H1 (cell line): Measurements from ENCODE around the gene ZMAT1. TPM values are rescaled to one million over a fixed set of nuclear protein-coding genes. Genes with fewer than 3 reads are reported as not detected.

Experiments
- CTCF ChIA-PET: fragments of 300-600 bp; sonication (Branson Sonifier 250); formaldehyde crosslinking; loops from one replicate; lab custom pipeline; 2021; ENCODE audit not compliant: partially characterized antibody; lab: Charles Lee
- POLR2A ChIA-PET: fragments of 300-600 bp; sonication (Branson Sonifier 250); formaldehyde crosslinking; loops from one replicate; lab custom pipeline; 2021; ENCODE audit warnings: inconsistent platforms; ENCODE audit not compliant: partially characterized antibody; lab: Charles Lee
- DNase-seq, 2 experiments: peaks; one replicate each; pipeline versions ENCODE4 v3.0.0 to v3.0.0-alpha.2; 2010 to 2022; ENCODE audit warnings: low spot score in 2 of 2, low read depth in 1 of 2, mixed read lengths in 1 of 2
- FAIRE-seq: peaks from 2 replicates; lab custom pipeline; 2011; peaks lifted over from hg19 to GRCh38; lab: Jason Lieb, UNC
- H2AFZ ChIP-seq: 2 replicates; pipeline ENCODE4 v1.8.1; 2012; ENCODE audit warnings: low read length, inconsistent platforms
- H2AK5ac ChIP-seq: 2 replicates; pipeline ENCODE4 v1.6.1; 2013; ENCODE audit warnings: low read depth, low read length
- H2BK120ac ChIP-seq: replicated peaks from 2 replicates; pipeline ENCODE3; 2013; ENCODE audit warnings: low read depth, low read length, inconsistent platforms
- H2BK12ac ChIP-seq: 2 replicates; pipeline ENCODE4 v1.6.1; 2013; ENCODE audit warnings: low read depth, low read length
- H2BK15ac ChIP-seq: 2 replicates; pipeline ENCODE4 v1.6.1; 2013; ENCODE audit warnings: low read length
- H2BK20ac ChIP-seq: 2 replicates; pipeline ENCODE4 v1.6.1; 2013; ENCODE audit warnings: low read length
- H2BK5ac ChIP-seq: 2 replicates; pipeline ENCODE4 v1.6.1; 2013; ENCODE audit warnings: low read depth, low read length
- H3K14ac ChIP-seq: 2 replicates; pipeline ENCODE4 v1.6.1; 2013; ENCODE audit warnings: inconsistent platforms; ENCODE audit not compliant: insufficient read length
- H3K18ac ChIP-seq: 2 replicates; pipeline ENCODE4 v1.6.1; 2013; ENCODE audit warnings: low read length; ENCODE audit errors: extremely low read depth
- H3K23ac ChIP-seq: 2 replicates; pipeline ENCODE4 v1.6.1; 2013; ENCODE audit warnings: inconsistent platforms; ENCODE audit not compliant: insufficient read length
- H3K23me2 ChIP-seq: 2 replicates; pipeline ENCODE4 v1.6.1; 2013; ENCODE audit warnings: low read depth, low read length
- H3K27ac ChIP-seq: 2 replicates; pipeline ENCODE4 v1.6.1; 2011; ENCODE audit warnings: low read depth, low read length, inconsistent platforms
- H3K27me3 ChIP-seq, 4 experiments: replicated peaks in 1 of 4; 1 replicate in 1 of 4; 2 replicates in 3 of 4; pipeline versions ENCODE4 v1.6.1 to v1.8.1; 2011 to 2013; ENCODE audit warnings: low read length in 3 of 4, mild to moderate bottlenecking in 3 of 4, inconsistent platforms in 2 of 4, mixed read lengths in 2 of 4, moderate library complexity in 1 of 4; ENCODE audit not compliant: control insufficient read depth in 3 of 4, insufficient read depth in 3 of 4; ENCODE audit errors: extremely low read depth in 1 of 4
- H3K36me3 ChIP-seq, 4 experiments: 2 replicates each; pipeline versions ENCODE4 v1.6.1 to v1.8.1; 2011 to 2013; ENCODE audit warnings: mild to moderate bottlenecking in 4 of 4, low read length in 3 of 4, moderate library complexity in 2 of 4, control low read depth in 1 of 4, inconsistent platforms in 1 of 4; ENCODE audit not compliant: insufficient read depth in 4 of 4, control insufficient read depth in 2 of 4
- H3K4ac ChIP-seq: replicated peaks from 2 replicates; pipeline ENCODE3; 2013; ENCODE audit warnings: low read length, low read depth, mixed read lengths, inconsistent platforms; ENCODE audit not compliant: insufficient read length
- H3K4me1 ChIP-seq, 4 experiments: replicated peaks in 1 of 4; 1 replicate in 1 of 4; 2 replicates in 3 of 4; pipeline versions ENCODE4 v1.6.1 to v1.8.1; 2011 to 2013; ENCODE audit warnings: low read length in 3 of 4, inconsistent platforms in 2 of 4, mixed read lengths in 1 of 4; ENCODE audit not compliant: insufficient read depth in 4 of 4, control insufficient read depth in 3 of 4
- H3K4me2 ChIP-seq, 2 experiments: 2 replicates each; pipeline versions ENCODE4 v1.6.1 to v1.8.1; 2011 to 2013; ENCODE audit warnings: low read depth in 2 of 2, low read length in 2 of 2, control low read depth in 1 of 2, inconsistent platforms in 1 of 2, mild to moderate bottlenecking in 1 of 2; ENCODE audit not compliant: insufficient read depth in 1 of 2
- H3K4me3 ChIP-seq, 4 experiments: fragments of 200-600, 300-600 bp in 1 of 4; sonication (generic), shearing (Covaris generic), sonication (Bioruptor Twin) in 1 of 4; 2 replicates each; pipeline versions ENCODE4 v1.5.1 to v1.8.1; 2011 to 2016; ENCODE audit warnings: low read length in 4 of 4, low read depth in 3 of 4, control low read depth in 2 of 4, inconsistent platforms in 2 of 4, mild to moderate bottlenecking in 2 of 4, mixed read lengths in 1 of 4, moderate library complexity in 1 of 4; ENCODE audit not compliant: insufficient read depth in 2 of 4; ENCODE audit errors: extremely low read depth in 1 of 4
- H3K56ac ChIP-seq: replicated peaks from 2 replicates; pipeline ENCODE3; 2013; ENCODE audit warnings: low read depth, mild to moderate bottlenecking, mixed read lengths, low read length, inconsistent platforms; ENCODE audit not compliant: insufficient read length
- H3K79me1 ChIP-seq: 2 replicates; pipeline ENCODE4 v1.6.1; 2013; ENCODE audit warnings: low read depth, low read length, control low read depth
- H3K79me2 ChIP-seq, 2 experiments: 2 replicates each; pipeline versions ENCODE4 v1.6.1 to v1.8.1; 2012 to 2013; ENCODE audit warnings: low read length in 2 of 2, mild to moderate bottlenecking in 2 of 2, inconsistent platforms in 1 of 2; ENCODE audit not compliant: insufficient read depth in 2 of 2, control insufficient read depth in 1 of 2
- H3K9ac ChIP-seq, 4 experiments: replicated peaks in 1 of 4; 1 replicate in 1 of 4; 2 replicates in 3 of 4; pipeline versions ENCODE4 v1.6.1 to v1.8.1; 2011 to 2013; ENCODE audit warnings: low read depth in 3 of 4, low read length in 3 of 4, control low read depth in 2 of 4, mild to moderate bottlenecking in 2 of 4, moderate library complexity in 2 of 4, inconsistent platforms in 1 of 4; ENCODE audit errors: extremely low read depth in 1 of 4
- H3K9me3 ChIP-seq, 2 experiments: 2 replicates each; pipeline versions ENCODE4 v1.6.1 to v1.8.1; 2012 to 2013; ENCODE audit warnings: mild to moderate bottlenecking in 2 of 2, moderate library complexity in 2 of 2, control low read depth in 1 of 2, inconsistent platforms in 1 of 2, low read depth in 1 of 2, low read length in 1 of 2, mixed read lengths in 1 of 2; ENCODE audit not compliant: insufficient read depth in 2 of 2
- H4K20me1 ChIP-seq, 2 experiments: replicated peaks in 1 of 2; 2 replicates each; pipeline versions ENCODE3 to v1.8.1; 2011 to 2013; ENCODE audit warnings: inconsistent platforms in 2 of 2, low read length in 2 of 2, mild to moderate bottlenecking in 1 of 2; ENCODE audit not compliant: insufficient read depth in 2 of 2, control insufficient read depth in 1 of 2
- H4K5ac ChIP-seq: 2 replicates; pipeline ENCODE4 v1.6.1; 2013; ENCODE audit warnings: low read length, low read depth, mixed read lengths, inconsistent platforms; ENCODE audit not compliant: insufficient read length
- H4K8ac ChIP-seq: 2 replicates; pipeline ENCODE4 v1.8.0; 2013; ENCODE audit warnings: mild to moderate bottlenecking, moderate library complexity, low read length, inconsistent platforms; ENCODE audit not compliant: insufficient read depth; ENCODE audit errors: extremely low read depth
- H4K91ac ChIP-seq: replicated peaks from 2 replicates; pipeline ENCODE3; 2013; ENCODE audit warnings: low read length, mixed read lengths, inconsistent platforms; ENCODE audit not compliant: insufficient read length
- ASH2L ChIP-seq: fragments of 200-600, 300-600 bp; sonication (generic); IDR thresholded peaks from one replicate; pipeline ENCODE4 v1.7.1; 2017; ENCODE audit warnings: low read length
- CBX5 ChIP-seq: fragments of 300-800, 300-1000 bp; sonication (generic); IDR thresholded peaks from 2 replicates; pipeline ENCODE4 v1.7.1; 2016; ENCODE audit warnings: antibody characterized with exemption, low read length, low read depth
- CEBPB ChIP-seq: IDR thresholded peaks from 2 replicates; pipeline ENCODE4 v1.6.1; 2012; ENCODE audit warnings: low read depth, low read length
- EZH2 ChIP-seq: fragments of 200-600 bp; sonication (generic); IDR thresholded peaks from 2 replicates; pipeline ENCODE4 v1.7.1; 2012; ENCODE audit warnings: low read depth, mild to moderate bottlenecking, moderate library complexity, low read length, inconsistent platforms; ENCODE audit not compliant: severe bottlenecking
- GTF2F1 ChIP-seq: IDR thresholded peaks from 2 replicates; pipeline ENCODE4 v1.6.1; 2012; ENCODE audit warnings: low read depth, low read length, improper control_type of control experiment, borderline replicate concordance
- HDAC6 ChIP-seq: IDR thresholded peaks from one replicate; pipeline ENCODE4 v1.7.1; 2012; ENCODE audit warnings: low read depth, mild to moderate bottlenecking, inconsistent platforms, low read length, moderate library complexity
- MAFK ChIP-seq: IDR thresholded peaks from 2 replicates; pipeline ENCODE4 v1.6.1; 2012; ENCODE audit warnings: low read depth, mild to moderate bottlenecking, improper control_type of control experiment, low read length
- POLR2A ChIP-seq, 2 experiments: IDR thresholded peaks; 1 replicate in 1 of 2; 2 replicates in 1 of 2; pipeline ENCODE4 v1.6.1; 2011; ENCODE audit warnings: low read depth in 2 of 2, low read length in 2 of 2, mild to moderate bottlenecking in 2 of 2; ENCODE audit errors: control extremely low read depth in 1 of 2
- POLR2AphosphoS5 ChIP-seq: IDR thresholded peaks from 2 replicates; pipeline ENCODE4 v1.6.1; 2011; ENCODE audit warnings: low read depth, low read length
- POU5F1 ChIP-seq: IDR thresholded peaks from 2 replicates; pipeline ENCODE4 v1.6.1; 2011; ENCODE audit warnings: low read depth, mild to moderate bottlenecking, low read length, moderate library complexity
- RNF2 ChIP-seq: fragments of 200-900, 300-1000 bp; sonication (generic); IDR thresholded peaks from 2 replicates; pipeline ENCODE4 v1.7.1; 2016; ENCODE audit warnings: borderline replicate concordance, low read depth, mild to moderate bottlenecking, antibody characterized with exemption, low read length; ENCODE audit not compliant: poor library complexity, severe bottlenecking; ENCODE audit errors: missing control alignments
- RXRA ChIP-seq: IDR thresholded peaks from 2 replicates; pipeline ENCODE4 v1.6.1; 2011; ENCODE audit warnings: low read depth, mild to moderate bottlenecking, low read length, moderate library complexity; ENCODE audit not compliant: insufficient read depth
- SAP30 ChIP-seq: fragments of 300-600 bp; sonication (generic); IDR thresholded peaks from 2 replicates; pipeline ENCODE4 v1.7.1; 2012; ENCODE audit warnings: low read length, moderate library complexity, mild to moderate bottlenecking, inconsistent platforms; ENCODE audit not compliant: insufficient read depth, insufficient replicate concordance
- SP4 ChIP-seq: IDR thresholded peaks from 2 replicates; pipeline ENCODE4 v1.6.1; 2012; ENCODE audit warnings: low read length, inconsistent platforms
- TAF7 ChIP-seq: optimal IDR thresholded peaks from 2 replicates; pipeline ENCODE3; 2011; ENCODE audit warnings: low read depth, mild to moderate bottlenecking, inconsistent platforms, low read length, moderate library complexity, borderline replicate concordance
- TBP ChIP-seq: IDR thresholded peaks from 2 replicates; pipeline ENCODE4 v1.6.1; 2011; ENCODE audit warnings: low read depth, low read length, improper control_type of control experiment
- WGBS, 2 experiments: shearing (Covaris generic) in 1 of 2; methylation state at CpG; one replicate each; pipeline versions ENCODE4 v1.1.6 to v1.1.7; 2013 to 2015; ENCODE audit warnings: low lambda C conversion rate in 2 of 2, mixed read lengths in 2 of 2, inconsistent platforms in 1 of 2, low coverage in 1 of 2, missing lambda C conversion rate in 1 of 2; ENCODE audit not compliant: insufficient replicate concordance in 2 of 2, insufficient coverage in 1 of 2, insufficient read length in 1 of 2; ENCODE audit errors: extremely low coverage in 1 of 2, missing lambda C conversion rate in 1 of 2; 5-methylcytosine and 5-hydroxymethylcytosine counted together
- polyA plus RNA-seq, 7 experiments: library from polyadenylated mRNA; depleted of rRNA in 3 of 7; stranded (reverse) in 5 of 7; unstranded in 2 of 7; fragments of >200 nt in 5 of 7; fragments of 200-250 nt in 2 of 7; gene quantifications; 1 replicate in 5 of 7; 2 replicates in 1 of 7; 4 replicates in 1 of 7; pipeline versions ENCODE4 v1.2.1 to v1.2.3, GENCODE V29; 2011 to 2013; ENCODE audit warnings: missing spikeins in 2 of 7, mixed read lengths in 2 of 7
- total RNA-seq: library from RNA; stranded (reverse); fragmentation: NEBNext Ultra II Directional; extraction: Animal tissue kit (Norgen Biotek cat#: 25700); gene quantifications from 2 replicates; pipeline ENCODE4 v1.2.1, GENCODE V29; 2021

The ZMAT1 gene
- total and polyA plus RNA-seq, 2 of the 8 experiments (the other 6 are each of a cell fraction or from before 2014, with no cell fraction given), result 1.3 to 1.4 TPM

GRCh38 chrX:101958139-101958538 lies 26.3 kb upstream of the ZMAT1 start:
- H3K27me3 ChIP-seq, result peaks cover 0 to 7% (median 4%) of the 10 kb centered on the region in 4 experiments; a peak in 3 of 7 replicates
- POLR2A ChIA-PET, result no interaction called here
- H4K8ac ChIP-seq, result no peak overlapping the region
- no peak overlapping the region for H3K23ac ChIP-seq
- H3K14ac ChIP-seq, result no peak overlapping the region
- no peak overlapping the region for H3K4me3 ChIP-seq
- H3K9ac ChIP-seq, result no peak overlapping the region
- FAIRE-seq, result no peak
- H2AFZ ChIP-seq, result no peak overlapping the region
- CTCF ChIA-PET, result no interaction called here
- no peak overlapping the region for H4K91ac ChIP-seq
- no peak overlapping the region for H2BK12ac ChIP-seq
- H2BK120ac ChIP-seq, result no peak overlapping the region
- H3K18ac ChIP-seq, result no peak overlapping the region
- no peak overlapping the region for H3K4ac ChIP-seq
- no peaks in the 10 kb centered on the region for H3K79me2 ChIP-seq
- no peaks in the 10 kb centered on the region for H3K9me3 ChIP-seq
- H3K4me2 ChIP-seq, result no peak overlapping the region
- no peak overlapping the region for H2BK20ac ChIP-seq
- no peak overlapping the region for H2AK5ac ChIP-seq
- H3K27ac ChIP-seq, result no peak overlapping the region
- no peaks in the 10 kb centered on the region for H3K23me2 ChIP-seq
- no peak overlapping the region for H2BK5ac ChIP-seq
- no peak overlapping the region for H3K56ac ChIP-seq
- DNase-seq, result no peak
- H3K79me1 ChIP-seq, result no peaks in the 10 kb centered on the region
- H4K20me1 ChIP-seq, result no peaks in the 10 kb centered on the region
- H2BK15ac ChIP-seq, result no peak overlapping the region
- H3K36me3 ChIP-seq, result no peaks in the 10 kb centered on the region
- H4K5ac ChIP-seq, result no peak overlapping the region
- 41% methylated on average over 1 of the region's 1 CpG; no CpG with 5 or more reads in 1 of the 2 experiments for whole genome bisulfite sequencing, 2 experiments
- H3K4me1 ChIP-seq, result no peaks in the 10 kb centered on the region; a peak in 1 of 7 replicates
- TF ChIP-seq RXRA, result no peak
- TF ChIP-seq MAFK, result no peak
- no peak for TF ChIP-seq TBP
- no peak for TF ChIP-seq TAF7
- TF ChIP-seq RNF2, result no peak
- TF ChIP-seq CBX5, result no peak
- TF ChIP-seq SAP30, result no peak
- no peak for TF ChIP-seq HDAC6
- TF ChIP-seq POLR2AphosphoS5, result no peak
- TF ChIP-seq EZH2, result no peak
- TF ChIP-seq ASH2L, result no peak
- TF ChIP-seq GTF2F1, result no peak
- no peak for TF ChIP-seq CEBPB
- TF ChIP-seq SP4, result no peak
- no peak for TF ChIP-seq POU5F1
- no peak for TF ChIP-seq POLR2A (IDR thresholded peaks at IDR 0.05; ENCODE audit: control extremely low read depth in 1 of 2, low read depth in 2 of 2, low read length in 2 of 2)
